Transverse colon (tissue), 4 donors: ENCODE data around the gene NPLOC4.

ENCODE experiments used
- POLR2A ChIP-seq: fragments of 450-650 bp; IDR thresholded peaks from one replicate; pipeline ENCODE4 v1.6.1; 2016; ENCODE audit warnings: antibody characterized with exemption, mild to moderate bottlenecking, moderate library complexity
- POLR2AphosphoS5 ChIP-seq, 3 donors: sonication (generic); formaldehyde crosslinking; IDR thresholded peaks; one replicate each; pipeline ENCODE4 v1.6.1; 2016; ENCODE audit warnings: antibody characterized with exemption in 3 of 3
- TF ChIP-seq, protein P1 (sequence below), 5 experiments: fragments of 200-600 bp in 3 of 5; fragments of 450-650 bp in 2 of 5; sonication (generic) in 3 of 5; IDR thresholded peaks; 1 replicate in 2 of 5; 2 replicates in 3 of 5; pipeline ENCODE4 v1.5.1; 2016 to 2017; ENCODE audit warnings: antibody characterized with exemption in 5 of 5, inconsistent platforms in 3 of 5, mild to moderate bottlenecking in 2 of 5, moderate library complexity in 1 of 5

DNA sequence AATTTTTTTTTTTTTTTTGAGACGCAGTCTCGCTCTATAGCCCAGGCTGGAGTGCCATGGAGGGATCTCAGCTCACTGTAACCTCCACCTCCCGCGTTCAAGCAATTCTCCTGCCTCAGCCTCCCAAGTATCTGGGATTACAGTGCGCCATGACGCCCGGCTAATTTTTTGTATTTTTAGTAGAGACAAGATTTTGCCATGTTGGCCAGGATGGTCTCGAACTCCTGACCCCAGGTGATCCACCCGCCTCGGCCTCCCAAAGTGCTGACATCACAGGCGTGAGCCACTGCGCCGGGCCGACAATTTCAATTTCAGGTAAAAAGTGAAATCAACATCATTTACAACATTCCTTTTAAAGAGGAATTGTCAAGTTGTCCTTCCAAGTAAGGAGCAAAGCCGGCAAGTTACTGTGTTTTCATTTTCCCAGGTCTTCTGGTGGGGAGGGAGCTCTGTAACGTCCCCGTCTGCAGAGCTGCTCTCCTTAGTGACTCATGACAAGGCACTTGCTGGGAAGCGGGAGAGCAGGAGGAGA lies 873 bp downstream of the NPLOC4 start:
- TF ChIP-seq POLR2AphosphoS5 (IDR thresholded peaks at IDR 0.05) (no peak), POLR2A (no peak)
- TF ChIP-seq, protein P1, sequence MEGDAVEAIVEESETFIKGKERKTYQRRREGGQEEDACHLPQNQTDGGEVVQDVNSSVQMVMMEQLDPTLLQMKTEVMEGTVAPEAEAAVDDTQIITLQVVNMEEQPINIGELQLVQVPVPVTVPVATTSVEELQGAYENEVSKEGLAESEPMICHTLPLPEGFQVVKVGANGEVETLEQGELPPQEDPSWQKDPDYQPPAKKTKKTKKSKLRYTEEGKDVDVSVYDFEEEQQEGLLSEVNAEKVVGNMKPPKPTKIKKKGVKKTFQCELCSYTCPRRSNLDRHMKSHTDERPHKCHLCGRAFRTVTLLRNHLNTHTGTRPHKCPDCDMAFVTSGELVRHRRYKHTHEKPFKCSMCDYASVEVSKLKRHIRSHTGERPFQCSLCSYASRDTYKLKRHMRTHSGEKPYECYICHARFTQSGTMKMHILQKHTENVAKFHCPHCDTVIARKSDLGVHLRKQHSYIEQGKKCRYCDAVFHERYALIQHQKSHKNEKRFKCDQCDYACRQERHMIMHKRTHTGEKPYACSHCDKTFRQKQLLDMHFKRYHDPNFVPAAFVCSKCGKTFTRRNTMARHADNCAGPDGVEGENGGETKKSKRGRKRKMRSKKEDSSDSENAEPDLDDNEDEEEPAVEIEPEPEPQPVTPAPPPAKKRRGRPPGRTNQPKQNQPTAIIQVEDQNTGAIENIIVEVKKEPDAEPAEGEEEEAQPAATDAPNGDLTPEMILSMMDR (IDR thresholded peaks at IDR 0.05) = no peak
